Activated naive CD4-positive, alpha-beta T cell treated with anti-CD3 and anti-CD28 coated beads for 36 hours (primary cell): ENCODE results near the gene RERE. TPM values are rescaled to one million over a fixed set of nuclear protein-coding genes. Genes with fewer than 3 reads are reported as not detected.

Experiments
- CTCF ChIA-PET: fragments of 350-600 bp; sonication (Branson Sonifier 250); formaldehyde crosslinking; loops from one replicate; lab custom pipeline; 2021; ENCODE audit warnings: antibody characterized with exemption; lab: Charles Lee
- DNase-seq: peaks from one replicate; pipeline ENCODE4 v3.0.0-alpha.2; 2020
- H3K27ac Mint-ChIP-seq: one replicate; pipeline ENCODE4 v1.8.0; 2021; ENCODE audit warnings: mild to moderate bottlenecking, mixed read lengths
- H3K27me3 Mint-ChIP-seq: one replicate; pipeline ENCODE4 v1.8.0; 2021; ENCODE audit warnings: low read depth, mixed read lengths
- H3K36me3 Mint-ChIP-seq: one replicate; pipeline ENCODE4 v1.8.0; 2021; ENCODE audit warnings: low read depth, mixed read lengths
- H3K4me1 Mint-ChIP-seq: one replicate; pipeline ENCODE4 v1.8.0; 2021; ENCODE audit warnings: low read depth, mixed read lengths
- H3K4me3 Mint-ChIP-seq: one replicate; pipeline ENCODE4 v1.8.0; 2021; ENCODE audit warnings: mild to moderate bottlenecking, moderate library complexity, mixed read lengths
- H3K9me3 Mint-ChIP-seq: one replicate; pipeline ENCODE4 v1.8.0; 2021; ENCODE audit warnings: mixed read lengths
- intact Hi-C: fragments of 100-400 bp; cut with micrococcal nuclease; formaldehyde crosslinking; loops from one replicate; pipeline ENCODE4 v1.15.1; 2023
- total RNA-seq, 2 experiments: library from RNA; stranded (reverse); gene quantifications; one replicate each; pipeline ENCODE4 v1.2.3, GENCODE V29; 2021

RERE gene
- total RNA-seq, 2 experiments from 2014 or later: 46.4 to 47.6 TPM

GRCh38 chr1:8411803-8412182 lies 405.6 kb downstream of the RERE start:
- peaks cover 67% of the 10 kb centered on the region for H3K4me1 Mint-ChIP-seq

GRCh38 chr1:8410791-8411190 lies 406.6 kb downstream of the RERE start:
- peaks cover 11% of the 10 kb centered on the region for H3K36me3 Mint-ChIP-seq
- DNase-seq: no peak
- CTCF ChIA-PET: interaction anchor here (0.6 to 6.0 kb wide), 2 partner anchors 11 to 1216 kb away, joined by 3 to 39 read pairs; no protein-coding TSS in a partner anchor
- H3K9me3 Mint-ChIP-seq: no peaks in the 10 kb centered on the region
- no peaks in the 10 kb centered on the region for H3K27me3 Mint-ChIP-seq
- peaks cover 66% of the 10 kb centered on the region for H3K4me1 Mint-ChIP-seq
- intact Hi-C loops: no loop called here
- H3K4me3 Mint-ChIP-seq: no peak overlapping the region
- no peak overlapping the region for H3K27ac Mint-ChIP-seq

More at GRCh38 chr1:8411803-8412182, 405.6 kb downstream of the RERE start:
- Mint-ChIP-seq H3K4me3 (no peak overlapping the region), H3K27ac (no peak overlapping the region), H3K9me3 (no peaks in the 10 kb centered on the region), H3K36me3 (peaks cover 15% of the 10 kb centered on the region), H3K27me3 (no peaks in the 10 kb centered on the region)
- no peak for DNase-seq
- CTCF ChIA-PET: interaction anchor here (0.6 to 6.0 kb wide), 2 partner anchors 10 to 190 kb away, joined by 4 to 39 read pairs; no protein-coding TSS in a partner anchor
- intact Hi-C loops: no loop called here

GRCh38 chr1:8409606-8410005 lies 407.8 kb downstream of the RERE start:
- intact Hi-C loops: loop anchor here (1.0 to 2.0 kb wide), 3 partner anchors 9 to 15 kb away; no protein-coding TSS in a partner anchor
- peak overlapping the region; percentile 67 for H3K27ac Mint-ChIP-seq
- no peaks in the 10 kb centered on the region for H3K27me3 Mint-ChIP-seq
- CTCF ChIA-PET: interaction anchor here (0.8 to 6.0 kb wide), 12 partner anchors 9 to 439 kb away, joined by 3 to 39 read pairs (median 3); no protein-coding TSS in a partner anchor
- peaks cover 67% of the 10 kb centered on the region for H3K4me1 Mint-ChIP-seq
- peaks cover 11% of the 10 kb centered on the region for H3K36me3 Mint-ChIP-seq
- H3K4me3 Mint-ChIP-seq: no peak overlapping the region
- DNase-seq: no peak
- no peaks in the 10 kb centered on the region for H3K9me3 Mint-ChIP-seq

- CTCF ChIA-PET: interaction anchor here (0.8 to 6.0 kb wide), 12 partner anchors 9 to 440 kb away, joined by 3 to 39 read pairs (median 3); no protein-coding TSS in a partner anchor
- intact Hi-C loops: loop anchor here (1.0 to 2.0 kb wide), 3 partner anchors 9 to 16 kb away; no protein-coding TSS in a partner anchor
- peak; percentile 36 for DNase-seq
- no peaks in the 10 kb centered on the region for H3K9me3 Mint-ChIP-seq
- H3K27ac Mint-ChIP-seq: peak overlapping the region; percentile 67
- no peaks in the 10 kb centered on the region for H3K27me3 Mint-ChIP-seq
- H3K36me3 Mint-ChIP-seq: peaks cover 13% of the 10 kb centered on the region
- H3K4me1 Mint-ChIP-seq: peaks cover 70% of the 10 kb centered on the region
- peak overlapping the region; percentile 47 for H3K4me3 Mint-ChIP-seq
These were observed 408.3 kb downstream of the RERE start for GRCh38 chr1:8409106-8409505.

GRCh38 chr1:8408151-8408839 lies 409.1 kb downstream of the RERE start:
- Mint-ChIP-seq H3K27ac (peak overlapping the region; percentile 67), H3K4me3 (peak overlapping the region; percentile 47), H3K9me3 (no peaks in the 10 kb centered on the region), H3K27me3 (no peaks in the 10 kb centered on the region), H3K36me3 (peaks cover 13% of the 10 kb centered on the region), H3K4me1 (peaks cover 70% of the 10 kb centered on the region)
- intact Hi-C loops: loop anchor here (2.0 kb wide), 1 partner anchor 17 kb away; no protein-coding TSS in a partner anchor
- CTCF ChIA-PET: interaction anchor here (0.8 to 6.0 kb wide), 14 partner anchors 10 to 441 kb away, joined by 3 to 39 read pairs (median 4); no protein-coding TSS in a partner anchor
- DNase-seq: no peak

GRCh38 chr1:8407652-8408051 lies 409.8 kb downstream of the RERE start:
- Mint-ChIP-seq H3K9me3 (no peaks in the 10 kb centered on the region), H3K4me1 (peaks cover 67% of the 10 kb centered on the region), H3K27me3 (no peaks in the 10 kb centered on the region), H3K27ac (peak overlapping the region; percentile 67), H3K36me3 (peaks cover 14% of the 10 kb centered on the region), H3K4me3 (no peak overlapping the region)
- no peak for DNase-seq
- intact Hi-C loops: loop anchor here (2.0 kb wide), 1 partner anchor 17 kb away; no protein-coding TSS in a partner anchor
- CTCF ChIA-PET: interaction anchor here (0.8 to 6.0 kb wide), 8 partner anchors 10 to 441 kb away, joined by 3 to 39 read pairs (median 4); no protein-coding TSS in a partner anchor

GRCh38 chr1:8406960-8407359 lies 410.5 kb downstream of the RERE start:
- intact Hi-C loops: no loop called here
- DNase-seq: no peak
- Mint-ChIP-seq H3K27ac (no peak overlapping the region), H3K4me1 (peaks cover 60% of the 10 kb centered on the region), H3K36me3 (peaks cover 21% of the 10 kb centered on the region), H3K4me3 (no peak overlapping the region), H3K9me3 (no peaks in the 10 kb centered on the region), H3K27me3 (no peaks in the 10 kb centered on the region)
- CTCF ChIA-PET: interaction anchor here (1.7 to 6.0 kb wide), 2 partner anchors 10 to 15 kb away, joined by 9 to 39 read pairs; no protein-coding TSS in a partner anchor

- H3K4me3 Mint-ChIP-seq: no peak overlapping the region
- H3K4me1 Mint-ChIP-seq: peaks cover 55% of the 10 kb centered on the region
- CTCF ChIA-PET: no interaction called here
- no peak for DNase-seq
- peaks cover 24% of the 10 kb centered on the region for H3K36me3 Mint-ChIP-seq
- H3K9me3 Mint-ChIP-seq: no peaks in the 10 kb centered on the region
- no peak overlapping the region for H3K27ac Mint-ChIP-seq
- intact Hi-C loops: no loop called here
- H3K27me3 Mint-ChIP-seq: no peaks in the 10 kb centered on the region
These were observed 411.4 kb downstream of the RERE start for GRCh38 chr1:8406011-8406410.

GRCh38 chr1:8404460-8405370 lies 412.7 kb downstream of the RERE start:
- H3K36me3 Mint-ChIP-seq: peaks cover 23% of the 10 kb centered on the region
- H3K4me1 Mint-ChIP-seq: peaks cover 43% of the 10 kb centered on the region
- no peaks in the 10 kb centered on the region for H3K9me3 Mint-ChIP-seq
- H3K27me3 Mint-ChIP-seq: no peaks in the 10 kb centered on the region
- DNase-seq: no peak
- no peak overlapping the region for H3K4me3 Mint-ChIP-seq
- peak overlapping the region; percentile 53 for H3K27ac Mint-ChIP-seq
- intact Hi-C loops: no loop called here
- CTCF ChIA-PET: interaction anchor here (0.6 kb wide), 1 partner anchor 67 kb away, joined by 3 read pairs; no protein-coding TSS in a partner anchor

- H3K9me3 Mint-ChIP-seq: no peaks in the 10 kb centered on the region
- no peak overlapping the region for H3K4me3 Mint-ChIP-seq
- CTCF ChIA-PET: interaction anchor here (0.9 kb wide), 1 partner anchor 134 kb away, joined by 5 read pairs; no protein-coding TSS in a partner anchor
- H3K27ac Mint-ChIP-seq: no peak overlapping the region
- no peak for DNase-seq
- H3K4me1 Mint-ChIP-seq: peaks cover 40% of the 10 kb centered on the region
- intact Hi-C loops: no loop called here
- H3K36me3 Mint-ChIP-seq: peaks cover 30% of the 10 kb centered on the region
- H3K27me3 Mint-ChIP-seq: no peaks in the 10 kb centered on the region
These were observed 415.2 kb downstream of the RERE start for GRCh38 chr1:8402109-8402710.

- intact Hi-C loops: loop anchor here (5.0 to 10.0 kb wide), 4 partner anchors 129 to 476 kb away; partner anchors contain the start of genes ENO1 and RERE
- peak; percentile 36 for DNase-seq
- Mint-ChIP-seq H3K27ac (peak overlapping the region; percentile 83), H3K36me3 (peaks cover 25% of the 10 kb centered on the region), H3K4me1 (peaks cover 55% of the 10 kb centered on the region), H3K4me3 (no peak overlapping the region), H3K9me3 (no peaks in the 10 kb centered on the region), H3K27me3 (no peaks in the 10 kb centered on the region)
- CTCF ChIA-PET: interaction anchor here (1.0 kb wide), 1 partner anchor 10 kb away, joined by 4 read pairs; no protein-coding TSS in a partner anchor
These were observed 418.8 kb downstream of the RERE start for GRCh38 chr1:8398677-8399076.
